Measurements from ENCODE around the gene KCNH3. TPM values are rescaled to one million over a fixed set of nuclear protein-coding genes. Genes with fewer than 3 reads are reported as not detected.

KCNH3 gene
- total and polyA plus RNA-seq, 2 of the 13 experiments (the other 11 are each of a cell fraction or from before 2014, with no cell fraction given) = 0.01 to 0.07 TPM

DNA sequence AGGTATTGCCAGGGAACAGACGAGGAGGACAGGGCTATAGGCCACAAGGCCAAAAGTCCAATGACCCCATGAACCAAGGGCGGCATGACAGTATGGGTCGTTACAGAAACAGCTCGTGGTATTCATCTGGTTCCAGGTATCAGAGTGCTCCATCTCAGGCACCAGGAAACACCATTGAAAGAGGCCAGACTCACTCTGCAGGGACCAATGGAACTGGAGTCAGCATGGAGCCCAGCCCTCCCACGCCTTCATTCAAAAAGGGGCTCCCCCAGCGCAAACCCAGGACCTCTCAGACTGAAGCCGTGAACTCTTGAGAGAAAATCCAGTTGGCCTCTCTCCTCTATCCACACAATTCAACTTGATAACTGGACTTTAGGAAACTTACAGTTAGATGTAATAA, 12.9 kb upstream of the KCNH3 start:
- Histone ChIP-seq H3K4me1 (ENCODE audit: insufficient read depth, low read length) (no peaks in the 10 kb centered on the region), H3K79me2 (ENCODE audit: insufficient read depth, low read length) (no peaks in the 10 kb centered on the region), H3K36me3 (replicated peaks in 1 of 2; ENCODE audit: control insufficient read depth in 1 of 2, insufficient read depth in 2 of 2, low read length in 2 of 2) (peaks cover 9 to 41% of the 10 kb centered on the region in 2 experiments), H3K4me2 (ENCODE audit: low read depth, low read length) (no peak overlapping the region), H3K9me3 (ENCODE audit: low read length) (no peaks in the 10 kb centered on the region), H3K27me3 (ENCODE audit: control insufficient read depth in 1 of 2, insufficient read depth in 2 of 2, low read length in 2 of 2) (no peaks in the 10 kb centered on the region), H2AFZ (ENCODE audit: low read length) (no peak overlapping the region), H3K27ac (ENCODE audit: extremely low read length, insufficient read depth, low read length) (no peak overlapping the region), H3K9ac (ENCODE audit: insufficient read depth, low read depth, low read length) (no peak overlapping the region), H4K20me1 (ENCODE audit: insufficient read depth, low read length) (no peaks in the 10 kb centered on the region), H3K4me3 (replicated peaks in 1 of 3; ENCODE audit: insufficient read depth in 1 of 3, low read depth in 2 of 3, low read length in 3 of 3) (no peak overlapping the region)
- ChIA-PET CTCF (ENCODE audit: low intra/inter-chr PET ratio, low total read pairs) (no interaction called here), POLR2A (no interaction called here)
- DNase-seq (ENCODE audit: low spot score) (no peak), ATAC-seq (no peak), FAIRE-seq (no peak)
- WGBS (ENCODE audit: low lambda C conversion rate) = 97% methylated on average over 7 of the region's 7 CpGs
- intact Hi-C loops (cut with micrococcal nuclease; ENCODE audit: unreplicated experiment) (no loop called here), in situ Hi-C loops (cut with HindIII; ENCODE audit: extremely low pct_ligation_motif_present, low pct_unique_long_range_greater_than_20kb) (no loop called here)
- no peak for TF ChIP-seq HOXD1 (CRISPR knock-in tag; IDR thresholded peaks at IDR 0.05)
- TF ChIP-seq KDM4B (CRISPR knock-in tag; IDR thresholded peaks at IDR 0.05) = no peak
- TF ChIP-seq ZNF660 (CRISPR knock-in tag; IDR thresholded peaks at IDR 0.05; ENCODE audit: borderline replicate concordance, low read depth) = no peak
- TF ChIP-seq, protein P1, sequence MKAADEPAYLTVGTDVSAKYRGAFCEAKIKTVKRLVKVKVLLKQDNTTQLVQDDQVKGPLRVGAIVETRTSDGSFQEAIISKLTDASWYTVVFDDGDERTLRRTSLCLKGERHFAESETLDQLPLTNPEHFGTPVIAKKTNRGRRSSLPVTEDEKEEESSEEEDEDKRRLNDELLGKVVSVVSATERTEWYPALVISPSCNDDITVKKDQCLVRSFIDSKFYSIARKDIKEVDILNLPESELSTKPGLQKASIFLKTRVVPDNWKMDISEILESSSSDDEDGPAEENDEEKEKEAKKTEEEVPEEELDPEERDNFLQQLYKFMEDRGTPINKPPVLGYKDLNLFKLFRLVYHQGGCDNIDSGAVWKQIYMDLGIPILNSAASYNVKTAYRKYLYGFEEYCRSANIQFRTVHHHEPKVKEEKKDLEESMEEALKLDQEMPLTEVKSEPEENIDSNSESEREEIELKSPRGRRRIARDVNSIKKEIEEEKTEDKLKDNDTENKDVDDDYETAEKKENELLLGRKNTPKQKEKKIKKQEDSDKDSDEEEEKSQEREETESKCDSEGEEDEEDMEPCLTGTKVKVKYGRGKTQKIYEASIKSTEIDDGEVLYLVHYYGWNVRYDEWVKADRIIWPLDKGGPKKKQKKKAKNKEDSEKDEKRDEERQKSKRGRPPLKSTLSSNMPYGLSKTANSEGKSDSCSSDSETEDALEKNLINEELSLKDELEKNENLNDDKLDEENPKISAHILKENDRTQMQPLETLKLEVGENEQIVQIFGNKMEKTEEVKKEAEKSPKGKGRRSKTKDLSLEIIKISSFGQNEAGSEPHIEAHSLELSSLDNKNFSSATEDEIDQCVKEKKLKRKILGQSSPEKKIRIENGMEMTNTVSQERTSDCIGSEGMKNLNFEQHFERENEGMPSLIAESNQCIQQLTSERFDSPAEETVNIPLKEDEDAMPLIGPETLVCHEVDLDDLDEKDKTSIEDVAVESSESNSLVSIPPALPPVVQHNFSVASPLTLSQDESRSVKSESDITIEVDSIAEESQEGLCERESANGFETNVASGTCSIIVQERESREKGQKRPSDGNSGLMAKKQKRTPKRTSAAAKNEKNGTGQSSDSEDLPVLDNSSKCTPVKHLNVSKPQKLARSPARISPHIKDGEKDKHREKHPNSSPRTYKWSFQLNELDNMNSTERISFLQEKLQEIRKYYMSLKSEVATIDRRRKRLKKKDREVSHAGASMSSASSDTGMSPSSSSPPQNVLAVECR (CRISPR knock-in tag; IDR thresholded peaks at IDR 0.05; ENCODE audit: borderline replicate concordance) = no peak
- TF ChIP-seq, protein P2, sequence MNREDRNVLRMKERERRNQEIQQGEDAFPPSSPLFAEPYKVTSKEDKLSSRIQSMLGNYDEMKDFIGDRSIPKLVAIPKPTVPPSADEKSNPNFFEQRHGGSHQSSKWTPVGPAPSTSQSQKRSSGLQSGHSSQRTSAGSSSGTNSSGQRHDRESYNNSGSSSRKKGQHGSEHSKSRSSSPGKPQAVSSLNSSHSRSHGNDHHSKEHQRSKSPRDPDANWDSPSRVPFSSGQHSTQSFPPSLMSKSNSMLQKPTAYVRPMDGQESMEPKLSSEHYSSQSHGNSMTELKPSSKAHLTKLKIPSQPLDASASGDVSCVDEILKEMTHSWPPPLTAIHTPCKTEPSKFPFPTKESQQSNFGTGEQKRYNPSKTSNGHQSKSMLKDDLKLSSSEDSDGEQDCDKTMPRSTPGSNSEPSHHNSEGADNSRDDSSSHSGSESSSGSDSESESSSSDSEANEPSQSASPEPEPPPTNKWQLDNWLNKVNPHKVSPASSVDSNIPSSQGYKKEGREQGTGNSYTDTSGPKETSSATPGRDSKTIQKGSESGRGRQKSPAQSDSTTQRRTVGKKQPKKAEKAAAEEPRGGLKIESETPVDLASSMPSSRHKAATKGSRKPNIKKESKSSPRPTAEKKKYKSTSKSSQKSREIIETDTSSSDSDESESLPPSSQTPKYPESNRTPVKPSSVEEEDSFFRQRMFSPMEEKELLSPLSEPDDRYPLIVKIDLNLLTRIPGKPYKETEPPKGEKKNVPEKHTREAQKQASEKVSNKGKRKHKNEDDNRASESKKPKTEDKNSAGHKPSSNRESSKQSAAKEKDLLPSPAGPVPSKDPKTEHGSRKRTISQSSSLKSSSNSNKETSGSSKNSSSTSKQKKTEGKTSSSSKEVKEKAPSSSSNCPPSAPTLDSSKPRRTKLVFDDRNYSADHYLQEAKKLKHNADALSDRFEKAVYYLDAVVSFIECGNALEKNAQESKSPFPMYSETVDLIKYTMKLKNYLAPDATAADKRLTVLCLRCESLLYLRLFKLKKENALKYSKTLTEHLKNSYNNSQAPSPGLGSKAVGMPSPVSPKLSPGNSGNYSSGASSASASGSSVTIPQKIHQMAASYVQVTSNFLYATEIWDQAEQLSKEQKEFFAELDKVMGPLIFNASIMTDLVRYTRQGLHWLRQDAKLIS (CRISPR knock-in tag; IDR thresholded peaks at IDR 0.05) = no peak
- no peak for TF ChIP-seq ZNF841 (CRISPR knock-in tag; IDR thresholded peaks at IDR 0.05; ENCODE audit: borderline replicate concordance)
- no peak for TF ChIP-seq MZF1 (CRISPR knock-in tag; IDR thresholded peaks at IDR 0.05; ENCODE audit: borderline replicate concordance)
- no peak for TF ChIP-seq ERF (CRISPR knock-in tag; IDR thresholded peaks at IDR 0.05)
- TF ChIP-seq MAFG (CRISPR knock-in tag; IDR thresholded peaks at IDR 0.05) = no peak
- TF ChIP-seq HHEX (CRISPR knock-in tag; IDR thresholded peaks at IDR 0.05) = no peak
- no TSS peak for BruUV-seq (replicated peaks)

Measured in HepG2 (cell line).